Measurements from ENCODE around the gene NECTIN1. TPM values are rescaled to one million over a fixed set of nuclear protein-coding genes. Genes with fewer than 3 reads are reported as not detected.

NECTIN1 gene
- total RNA-seq, 1 donor from 2014 or later, result 19.5 TPM

GRCh38 chr11:119756169-119756865, 27.3 kb upstream of the NECTIN1 start:
- DNase-seq (ENCODE audit: low spot score), result no peak
- no peaks in the 10 kb centered on the region for H3K9me3 ChIP-seq (ENCODE audit: low read depth)

GRCh38 chr11:119755356-119756071, 26.5 kb upstream of the NECTIN1 start:
- Mint-ChIP-seq H3K36me3 (no peaks in the 10 kb centered on the region), H3K9me3 (no peaks in the 10 kb centered on the region), H3K27me3 (ENCODE audit: insufficient read depth, low read depth) (peaks cover 13% of the 10 kb centered on the region), H3K4me1 (peaks cover 46% of the 10 kb centered on the region), H3K27ac (peak overlapping the region; percentile 63), H3K4me3 (no peak overlapping the region)
- no peak overlapping the region for H3K9ac ChIP-seq
- no peaks in the 10 kb centered on the region for H4K20me1 ChIP-seq (ENCODE audit: low read depth)
- peaks cover 16% of the 10 kb centered on the region for H3F3A ChIP-seq (ENCODE audit: low read depth)
- TF ChIP-seq CTCF (IDR thresholded peaks at IDR 0.05), result no peak
- TF ChIP-seq EZH2phosphoT487 (IDR thresholded peaks at IDR 0.05), result no peak
- no peak for TF ChIP-seq EZH2 (IDR thresholded peaks at IDR 0.05)
- H3K4me2 ChIP-seq, result peak overlapping the region; percentile 59
- no peak overlapping the region for H2AFZ ChIP-seq (replicated peaks)
- peaks cover 3% of the 10 kb centered on the region for H3K27me3 ChIP-seq
- no peaks in the 10 kb centered on the region for H3K79me2 ChIP-seq (ENCODE audit: low read depth)
- peak overlapping the region; percentile 29 for H3K27ac ChIP-seq
- DNase-seq (ENCODE audit: low spot score), result no peak
- H3K9me3 ChIP-seq (ENCODE audit: low read depth), result no peaks in the 10 kb centered on the region
- H3K36me3 ChIP-seq, result no peaks in the 10 kb centered on the region
- peaks cover 25% of the 10 kb centered on the region for H3K4me1 ChIP-seq
- no peak overlapping the region for H3K4me3 ChIP-seq

More at GRCh38 chr11:119756169-119756865, 27.3 kb upstream of the NECTIN1 start:
- no peak overlapping the region for H2AFZ ChIP-seq (replicated peaks)
- H3K27ac ChIP-seq, result no peak overlapping the region
- no peaks in the 10 kb centered on the region for H4K20me1 ChIP-seq (ENCODE audit: low read depth)
- no peaks in the 10 kb centered on the region for H3K36me3 ChIP-seq
- Mint-ChIP-seq H3K27me3 (ENCODE audit: insufficient read depth, low read depth) (peaks cover 16% of the 10 kb centered on the region), H3K36me3 (no peaks in the 10 kb centered on the region), H3K4me3 (no peak overlapping the region), H3K4me1 (peaks cover 49% of the 10 kb centered on the region), H3K9me3 (no peaks in the 10 kb centered on the region), H3K27ac (peak overlapping the region; percentile 63)
- H3F3A ChIP-seq (ENCODE audit: low read depth), result peaks cover 16% of the 10 kb centered on the region
- no peak for TF ChIP-seq EZH2phosphoT487 (IDR thresholded peaks at IDR 0.05)
- TF ChIP-seq CTCF (IDR thresholded peaks at IDR 0.05), result no peak
- H3K79me2 ChIP-seq (ENCODE audit: low read depth), result no peaks in the 10 kb centered on the region
- H3K9ac ChIP-seq, result no peak overlapping the region
- no peak overlapping the region for H3K4me3 ChIP-seq
- H3K4me2 ChIP-seq, result no peak overlapping the region
- peaks cover 25% of the 10 kb centered on the region for H3K4me1 ChIP-seq
- peaks cover 3% of the 10 kb centered on the region for H3K27me3 ChIP-seq

- Histone ChIP-seq H3K27ac (peak overlapping the region; percentile 29), H4K20me1 (ENCODE audit: low read depth) (no peaks in the 10 kb centered on the region), H3F3A (ENCODE audit: low read depth) (peaks cover 16% of the 10 kb centered on the region), H3K36me3 (no peaks in the 10 kb centered on the region), H3K9me3 (ENCODE audit: low read depth) (no peaks in the 10 kb centered on the region), H3K4me1 (peaks cover 25% of the 10 kb centered on the region), H3K4me2 (peak overlapping the region; percentile 59), H3K27me3 (peaks cover 3% of the 10 kb centered on the region), H3K4me3 (no peak overlapping the region), H2AFZ (replicated peaks) (no peak overlapping the region), H3K79me2 (ENCODE audit: low read depth) (no peaks in the 10 kb centered on the region), H3K9ac (no peak overlapping the region)
- peak; percentile 66 for DNase-seq (ENCODE audit: low spot score)
- no peak overlapping the region for H3K4me3 Mint-ChIP-seq
- H3K36me3 Mint-ChIP-seq, result no peaks in the 10 kb centered on the region
- TF ChIP-seq EZH2phosphoT487 (IDR thresholded peaks at IDR 0.05) (no peak), EZH2 (IDR thresholded peaks at IDR 0.05) (no peak), CTCF (IDR thresholded peaks at IDR 0.05) (no peak)
- peaks cover 12% of the 10 kb centered on the region for H3K27me3 Mint-ChIP-seq (ENCODE audit: insufficient read depth, low read depth)
- H3K9me3 Mint-ChIP-seq, result no peaks in the 10 kb centered on the region
- H3K4me1 Mint-ChIP-seq, result peaks cover 43% of the 10 kb centered on the region
- peak overlapping the region; percentile 38 for H3K27ac Mint-ChIP-seq
These were observed 25.8 kb upstream of the NECTIN1 start for GRCh38 chr11:119754656-119755355.

Measured in neural progenitor cell (in vitro differentiated cells).